Hepatocyte (in vitro differentiated cells): ENCODE data around the gene OR6X1.

ENCODE experiments used
- CTCF ChIP-seq: fragments of 200-600 bp; sonication (generic); IDR thresholded peaks from 2 replicates; pipeline ENCODE4 v1.5.1; 2016; ENCODE audit warnings: antibody characterized with exemption, mild to moderate bottlenecking; ENCODE audit not compliant: poor library complexity
- EZH2phosphoT487 ChIP-seq: fragments of 200-600 bp; sonication (generic); IDR thresholded peaks from one replicate; pipeline ENCODE4 v1.6.1; 2018; ENCODE audit warnings: antibody characterized with exemption, mild to moderate bottlenecking, low read depth, moderate library complexity; ENCODE audit not compliant: unreplicated experiment, severe bottlenecking

- TF ChIP-seq EZH2phosphoT487 (no peak), CTCF (no peak)
Measured at GRCh38 chr11:123765601-123766000, 11.3 kb upstream of the OR6X1 start.
